Stimulated activated CD8-positive, alpha-beta memory T cell treated with anti-CD3 and anti-CD28 coated beads, Interleukin-12 subunit alpha, Interleukin-12 subunit beta, amount 100 ng/mL, for 24 hours (primary cell): ENCODE results near the gene ST7.
A peak's percentile ranks its signal among the peaks of the same experiment; 100 is the strongest.
"Not testable (repeated sequence)": the region's sequence is repeated elsewhere in the genome, so short reads cannot be mapped to it uniquely, and the experiment has no call there.

Source experiments
- DNase-seq: peaks from one replicate; pipeline ENCODE4 v3.0.0-alpha.2; 2020; ENCODE audit errors: extremely low read depth

Gene ST7

GRCh38 chr7:117096330-117096729, 143.0 kb downstream of the ST7 start:
- no peak for DNase-seq

GRCh38 chr7:117096942-117097341, 143.6 kb downstream of the ST7 start:
- DNase-seq: no peak

- DNase-seq: no peak
Observed at GRCh38 chr7:117097860-117098259, 144.6 kb downstream of the ST7 start.

GRCh38 chr7:117098457-117098856, 145.2 kb downstream of the ST7 start:
- no peak for DNase-seq

GRCh38 chr7:117101026-117101425, 147.7 kb downstream of the ST7 start:
- no peak for DNase-seq

- DNase-seq: no peak
Observed at GRCh38 chr7:117110480-117111315, 157.4 kb downstream of the ST7 start.

GRCh38 chr7:117111535-117111934, 158.2 kb downstream of the ST7 start:
- no peak for DNase-seq

- no peak for DNase-seq
Observed at GRCh38 chr7:117112640-117113039, 159.3 kb downstream of the ST7 start.

- no peak for DNase-seq
Observed at GRCh38 chr7:117113871-117114270, 160.6 kb downstream of the ST7 start.

GRCh38 chr7:117114272-117114671, 161.0 kb downstream of the ST7 start:
- no peak for DNase-seq

GRCh38 chr7:117116211-117116610, 162.9 kb downstream of the ST7 start:
- no peak for DNase-seq

GRCh38 chr7:117117172-117117571, 163.9 kb downstream of the ST7 start:
- no peak for DNase-seq

GRCh38 chr7:117118579-117119180, 165.4 kb downstream of the ST7 start:
- no peak for DNase-seq

- peak; percentile 23 for DNase-seq
Observed at GRCh38 chr7:117119192-117119924, 166.1 kb downstream of the ST7 start.

GRCh38 chr7:117120321-117120720, 167.0 kb downstream of the ST7 start:
- DNase-seq: not testable (repeated sequence)

- DNase-seq: not testable (repeated sequence)
Observed at GRCh38 chr7:117122036-117122435, 168.7 kb downstream of the ST7 start.

- DNase-seq: no peak
Observed at GRCh38 chr7:117122536-117122935, 169.2 kb downstream of the ST7 start.

GRCh38 chr7:117123311-117123926, 170.1 kb downstream of the ST7 start:
- DNase-seq: no peak

GRCh38 chr7:117124591-117125220, 171.4 kb downstream of the ST7 start:
- DNase-seq: peak; percentile 28

GRCh38 chr7:117126676-117127075, 173.4 kb downstream of the ST7 start:
- no peak for DNase-seq

- no peak for DNase-seq
Observed at GRCh38 chr7:117127585-117128168, 174.4 kb downstream of the ST7 start.
